Measurements from ENCODE around the gene MRPL1. TPM values are rescaled to one million over a fixed set of nuclear protein-coding genes. Genes with fewer than 3 reads are reported as not detected.

The MRPL1 gene
- total RNA-seq, 2 experiments from 2014 or later = 19.7 to 25.4 TPM

Other genes starting within 250 kb of the MRPL1 start
- 100 to 1,000 TPM; 119 to 122 TPM for gene CNOT6L, start 43.5 kb upstream of the MRPL1 start, total RNA-seq
- not detected for gene FRAS1, start 194.5 kb downstream of the MRPL1 start, total RNA-seq